HG03066 (cell line): ENCODE data around the gene HECTD2.
"Not testable (repeated sequence)": the region's sequence is repeated elsewhere in the genome, so short reads cannot be mapped to it uniquely, and the experiment has no call there.

Source experiments
- ATAC-seq: cut with Tn5 transposase; IDR thresholded peaks from one replicate; pipeline ENCODE4 v1.9.1; 2021; ENCODE audit warnings: low read depth; ENCODE audit not compliant: unreplicated experiment

HECTD2 gene

GRCh38 chr10:91534789-91535188 is 124.6 kb downstream of the HECTD2 start:
- ATAC-seq, result not testable (repeated sequence)

GRCh38 chr10:91536111-91536510 is 126.0 kb downstream of the HECTD2 start:
- no peak for ATAC-seq

- ATAC-seq, result no peak
Observed at GRCh38 chr10:91536733-91537132, 126.6 kb downstream of the HECTD2 start.

- ATAC-seq, result no peak
Observed at GRCh38 chr10:91537614-91538383, 127.7 kb downstream of the HECTD2 start.

- no peak for ATAC-seq
Observed at GRCh38 chr10:91539930-91540329, 129.8 kb downstream of the HECTD2 start.

GRCh38 chr10:91540733-91541132 is 130.6 kb downstream of the HECTD2 start:
- ATAC-seq, result no peak

GRCh38 chr10:91541481-91541880 is 131.3 kb downstream of the HECTD2 start:
- no peak for ATAC-seq

GRCh38 chr10:91545384-91545783 is 135.2 kb downstream of the HECTD2 start:
- no peak for ATAC-seq

GRCh38 chr10:91545838-91546237 is 135.7 kb downstream of the HECTD2 start:
- ATAC-seq, result no peak

- no peak for ATAC-seq
Observed at GRCh38 chr10:91549262-91549661, 139.1 kb downstream of the HECTD2 start.

GRCh38 chr10:91550021-91550420 is 139.9 kb downstream of the HECTD2 start:
- ATAC-seq, result no peak

GRCh38 chr10:91551856-91552255 is 141.7 kb downstream of the HECTD2 start:
- ATAC-seq, result no peak

GRCh38 chr10:91552274-91553095 is 142.3 kb downstream of the HECTD2 start:
- no peak for ATAC-seq

GRCh38 chr10:91555455-91555854 is 145.3 kb downstream of the HECTD2 start:
- ATAC-seq, result no peak

- ATAC-seq, result no peak
Observed at GRCh38 chr10:91556691-91557566, 146.8 kb downstream of the HECTD2 start.

GRCh38 chr10:91557651-91558111 is 147.5 kb downstream of the HECTD2 start:
- ATAC-seq, result no peak

GRCh38 chr10:91558473-91558872 is 148.3 kb downstream of the HECTD2 start:
- ATAC-seq, result no peak

GRCh38 chr10:91559169-91559568 is 149.0 kb downstream of the HECTD2 start:
- no peak for ATAC-seq

- ATAC-seq, result no peak
Observed at GRCh38 chr10:91559750-91560149, 149.6 kb downstream of the HECTD2 start.

- ATAC-seq, result not testable (repeated sequence)
Observed at GRCh38 chr10:91560827-91561226, 150.7 kb downstream of the HECTD2 start.
